SK-N-SH (cell line): ENCODE results near the gene DENND10. TPM values are rescaled to one million over a fixed set of nuclear protein-coding genes. Genes with fewer than 3 reads are reported as not detected.

Source experiments
- CTCF ChIA-PET: fragments of 300-600, 350-600 bp; formaldehyde crosslinking; extraction: SDS; loops from one replicate; lab custom pipeline; 2021; lab: Yijun Ruan, JAX
- POLR2A ChIA-PET: fragments of 350-600 bp; sonication (Branson Sonifier 250); formaldehyde crosslinking; extraction: SDS; loops from one replicate; lab custom pipeline; 2020; ENCODE audit warnings: antibody characterized with exemption, inconsistent platforms; lab: Yijun Ruan, JAX
- DNase-seq: peaks from one replicate; pipeline ENCODE4 v3.0.0; 2012
- H2AFZ ChIP-seq: fragments of 200-600 bp; sonication (generic); 2 replicates; pipeline ENCODE4 v1.8.1; 2016; ENCODE audit warnings: antibody characterized with exemption, mild to moderate bottlenecking, low read depth
- H3F3A ChIP-seq: fragments of 200-600 bp; sonication (generic); replicated peaks from 2 replicates; pipeline ENCODE3; 2016; ENCODE audit warnings: antibody characterized with exemption, mild to moderate bottlenecking; ENCODE audit not compliant: insufficient read depth
- H3K27ac ChIP-seq, 2 experiments: fragments of 200-500 bp in 1 of 2; fragments of 200-600 bp in 1 of 2; sonication (Bioruptor generic) in 1 of 2; sonication (generic), shearing (Covaris generic) in 1 of 2; 2 replicates each; pipeline versions ENCODE4 v1.5.1 to v1.6.1; 2014 to 2016; ENCODE audit warnings: low read depth in 2 of 2, inconsistent platforms in 1 of 2, low read length in 1 of 2, mild to moderate bottlenecking in 1 of 2, mixed read lengths in 1 of 2
- H3K27me3 ChIP-seq: fragments of 200-600 bp; sonication (generic), shearing (Covaris generic); 2 replicates; pipeline ENCODE4 v1.6.1; 2016; ENCODE audit warnings: mixed run types; ENCODE audit not compliant: insufficient read depth
- H3K36me3 ChIP-seq, 2 experiments: fragments of 200-500 bp in 1 of 2; fragments of 200-600 bp in 1 of 2; sonication (Bioruptor generic) in 1 of 2; sonication (generic) in 1 of 2; replicated peaks in 1 of 2; 2 replicates each; pipeline versions ENCODE3 to v1.5.1; 2014 to 2016; ENCODE audit warnings: low read length in 1 of 2, mild to moderate bottlenecking in 1 of 2; ENCODE audit not compliant: insufficient read depth in 2 of 2, control insufficient read depth in 1 of 2
- H3K4me1 ChIP-seq, 2 experiments: fragments of 200-500 bp in 1 of 2; fragments of 200-600 bp in 1 of 2; sonication (Bioruptor generic) in 1 of 2; sonication (generic), shearing (Covaris generic) in 1 of 2; 2 replicates each; pipeline versions ENCODE4 v1.5.1 to v1.6.1; 2014 to 2016; ENCODE audit warnings: low read depth in 1 of 2, low read length in 1 of 2, mixed run types in 1 of 2; ENCODE audit not compliant: insufficient read depth in 2 of 2, control insufficient read depth in 1 of 2
- H3K4me2 ChIP-seq: fragments of 200-600 bp; sonication (generic), shearing (Covaris generic); 2 replicates; pipeline ENCODE4 v1.6.1; 2017; ENCODE audit warnings: mixed run types
- H3K4me3 ChIP-seq, 2 experiments: fragments of 200-500 bp in 1 of 2; fragments of 200-600 bp in 1 of 2; sonication (Bioruptor generic) in 1 of 2; sonication (generic), shearing (Covaris generic) in 1 of 2; 2 replicates each; pipeline versions ENCODE4 v1.5.1 to v1.8.1; 2014 to 2016; ENCODE audit warnings: low read depth in 2 of 2, inconsistent platforms in 1 of 2, low read length in 1 of 2, mild to moderate bottlenecking in 1 of 2, mixed read lengths in 1 of 2, moderate library complexity in 1 of 2
- H3K79me2 ChIP-seq: fragments of 200-600 bp; sonication (generic); 2 replicates; pipeline ENCODE4 v1.8.1; 2017; ENCODE audit warnings: mild to moderate bottlenecking; ENCODE audit not compliant: insufficient read depth
- H3K9ac ChIP-seq: fragments of 200-600 bp; sonication (generic); 2 replicates; pipeline ENCODE4 v1.6.1; 2017; ENCODE audit warnings: mixed run types
- H3K9me2 ChIP-seq: fragments of 200-600 bp; sonication (generic); 2 replicates; pipeline ENCODE4 v1.6.1; 2017; ENCODE audit warnings: mixed run types
- H3K9me3 ChIP-seq: fragments of 200-600 bp; sonication (generic); 2 replicates; pipeline ENCODE4 v1.6.1; 2017; ENCODE audit warnings: mixed run types, mild to moderate bottlenecking, moderate library complexity
- H4K20me1 ChIP-seq: fragments of 200-600 bp; sonication (generic); 2 replicates; pipeline ENCODE4 v1.6.1; 2017; ENCODE audit warnings: mild to moderate bottlenecking, mixed run types; ENCODE audit not compliant: insufficient read depth
- CHD2 ChIP-seq: fragments of 150-350 bp; IDR thresholded peaks from 2 replicates; pipeline ENCODE4 v1.6.1; 2018; ENCODE audit warnings: low read length; ENCODE audit not compliant: partially characterized antibody
- CTCF ChIP-seq: fragments of 200-600 bp; sonication (generic); IDR thresholded peaks from 2 replicates; pipeline ENCODE4 v1.6.1; 2017; ENCODE audit warnings: antibody characterized with exemption, mild to moderate bottlenecking, moderate library complexity
- ELF1 ChIP-seq: IDR thresholded peaks from 2 replicates; pipeline ENCODE4 v1.4.0; 2012
- EZH2phosphoT487 ChIP-seq: fragments of 200-600 bp; sonication (generic); IDR thresholded peaks from 2 replicates; pipeline ENCODE4 v1.6.1; 2017; ENCODE audit warnings: low read depth, mixed run types, mild to moderate bottlenecking, antibody characterized with exemption, moderate library complexity, borderline replicate concordance
- FOXJ3 ChIP-seq: sonication (generic); formaldehyde crosslinking; IDR thresholded peaks from 2 replicates; pipeline ENCODE4 v1.5.1; 2020; ENCODE audit warnings: mild to moderate bottlenecking, missing genetic modification reagents
- FOXM1 ChIP-seq: IDR thresholded peaks from 2 replicates; pipeline ENCODE4 v1.4.0; 2012; ENCODE audit warnings: low read depth, mild to moderate bottlenecking
- GATA2 ChIP-seq: sonication (generic); formaldehyde crosslinking; IDR thresholded peaks from 2 replicates; pipeline ENCODE4 v1.5.0; 2020; ENCODE audit warnings: mild to moderate bottlenecking, missing genetic modification reagents
- JUND ChIP-seq: IDR thresholded peaks from 2 replicates; pipeline ENCODE4 v1.4.0; 2012
- MEF2A ChIP-seq: IDR thresholded peaks from 2 replicates; pipeline ENCODE4 v1.4.0; 2012; ENCODE audit warnings: low read depth, borderline replicate concordance
- MXI1 ChIP-seq: IDR thresholded peaks from 2 replicates; pipeline ENCODE4 v1.6.1; 2012; ENCODE audit warnings: mild to moderate bottlenecking, low read depth, low read length, improper control_type of control experiment
- PBX3 ChIP-seq: IDR thresholded peaks from 2 replicates; pipeline ENCODE4; 2012
- RAD21 ChIP-seq: IDR thresholded peaks from 2 replicates; pipeline ENCODE4 v1.6.1; 2012; ENCODE audit warnings: mild to moderate bottlenecking, low read length
- RCOR1 ChIP-seq: fragments of 150-350 bp; IDR thresholded peaks from 2 replicates; pipeline ENCODE4 v1.6.1; 2017; ENCODE audit warnings: antibody characterized with exemption, low read length
- REST ChIP-seq: IDR thresholded peaks from 2 replicates; pipeline ENCODE4 v1.6.1; 2012; ENCODE audit warnings: mild to moderate bottlenecking, low read depth, low read length, moderate library complexity
- RFX5 ChIP-seq: IDR thresholded peaks from 2 replicates; pipeline ENCODE4 v1.6.1; 2012; ENCODE audit warnings: mild to moderate bottlenecking, improper control_type of control experiment, low read length
- RXRA ChIP-seq: IDR thresholded peaks from 2 replicates; pipeline ENCODE4 v1.4.0; 2012; ENCODE audit warnings: low read depth, mild to moderate bottlenecking, borderline replicate concordance
- SMC3 ChIP-seq: IDR thresholded peaks from 2 replicates; pipeline ENCODE4 v1.6.1; 2012; ENCODE audit warnings: low read depth, low read length, improper control_type of control experiment
- WGBS: methylation state at CpG from one replicate; pipeline ENCODE4 v1.1.6; 2017; ENCODE audit warnings: low lambda C conversion rate; 5-methylcytosine and 5-hydroxymethylcytosine counted together
- polyA plus RNA-seq, 3 experiments: library from polyadenylated mRNA; depleted of rRNA; stranded (reverse); fragments of >200 nt; gene quantifications; 2 replicates each; pipeline ENCODE4 v1.2.3, GENCODE V29; 2012

Gene DENND10
- polyA plus RNA-seq, 1 of the 3 experiments (the other 2 are of a cell fraction) = 48.4 TPM

GRCh38 chr10:119139464-119140067 lies 35.7 kb downstream of the DENND10 start:
- WGBS = 92% methylated on average over 13 of the region's 13 CpGs
- Histone ChIP-seq H3K9me2 (no peaks in the 10 kb centered on the region), H3K4me2 (no peak overlapping the region), H3K79me2 (no peaks in the 10 kb centered on the region), H3K4me1 (no peaks in the 10 kb centered on the region), H4K20me1 (no peaks in the 10 kb centered on the region), H3K36me3 (peaks cover 3% of the 10 kb centered on the region in 2 experiments), H3K4me3 (no peak overlapping the region), H3K9me3 (no peaks in the 10 kb centered on the region), H2AFZ (no peak overlapping the region), H3K27me3 (no peaks in the 10 kb centered on the region), H3F3A (peaks cover 9% of the 10 kb centered on the region), H3K27ac (no peak overlapping the region), H3K9ac (no peak overlapping the region)
- peak; percentile 62 for DNase-seq
- ChIA-PET POLR2A (no interaction called here), CTCF (interaction anchor here (0.7 to 3.4 kb wide), 5 partner anchors 25 to 277 kb away, joined by 3 to 16 read pairs (median 3); partner anchors contain the start of gene GRK5)
- peak; percentile 72 for TF ChIP-seq RAD21
- peak; percentile 34 for TF ChIP-seq SMC3
- no peak for TF ChIP-seq CHD2
- no peak for TF ChIP-seq RCOR1
- TF ChIP-seq CTCF = peak; percentile 52
- TF ChIP-seq FOXJ3 (CRISPR knock-in tag) = no peak

- Histone ChIP-seq H3K4me2 (no peak overlapping the region), H3K36me3 (peaks cover 0 to 3% of the 10 kb centered on the region in 2 experiments), H3K9ac (no peak overlapping the region), H4K20me1 (no peaks in the 10 kb centered on the region), H3K79me2 (no peaks in the 10 kb centered on the region), H3K9me3 (no peaks in the 10 kb centered on the region), H3K27me3 (no peaks in the 10 kb centered on the region), H3K9me2 (no peaks in the 10 kb centered on the region), H3F3A (peaks cover 8% of the 10 kb centered on the region), H3K27ac (no peak overlapping the region), H3K4me1 (no peaks in the 10 kb centered on the region), H2AFZ (no peak overlapping the region), H3K4me3 (no peak overlapping the region)
- 96% methylated on average over 21 of the region's 21 CpGs for WGBS
- DNase-seq = no peak
- CTCF ChIA-PET = interaction anchor here (1.4 to 3.4 kb wide), 2 partner anchors 58 to 66 kb away, joined by 4 to 16 read pairs; partner anchors contain the start of gene GRK5
- POLR2A ChIA-PET = no interaction called here
- no peak for TF ChIP-seq CTCF
- no peak for TF ChIP-seq ELF1
- TF ChIP-seq MEF2A = no peak
- no peak for TF ChIP-seq GATA2
- TF ChIP-seq CHD2 = no peak
- no peak for TF ChIP-seq JUND
- TF ChIP-seq MXI1 = no peak
- TF ChIP-seq EZH2phosphoT487 = no peak
- TF ChIP-seq FOXM1 = no peak
- TF ChIP-seq RAD21 = no peak
- TF ChIP-seq PBX3 = no peak
- TF ChIP-seq REST = no peak
- no peak for TF ChIP-seq SMC3
- no peak for TF ChIP-seq RFX5
- TF ChIP-seq RXRA = no peak
These were observed 36.8 kb downstream of the DENND10 start for GRCh38 chr10:119140603-119141245.
